HCT116 (cell line): ENCODE data around the gene GHDC. TPM values are rescaled to one million over a fixed set of nuclear protein-coding genes. Genes with fewer than 3 reads are reported as not detected.

Source experiments
- ATAC-seq: fragments of 200-7000 bp; cut with Tn5 transposase; 2 replicates; pipeline ENCODE4 v1.9.1; 2020; ENCODE audit warnings: mild to moderate bottlenecking, moderate library complexity
- BruUV-seq: library from RNA; stranded (reverse); fragments of 400-500 nt; replicated peaks from 2 replicates; lab custom pipeline; 2021; lab: Mats Ljungman, UMichigan
- CTCF ChIA-PET: fragments of 300-600 bp; sonication (Branson Sonifier 250); formaldehyde crosslinking; loops from one replicate; lab custom pipeline; 2021; ENCODE audit warnings: antibody characterized with exemption; lab: Charles Lee
- POLR2A ChIA-PET: fragments of 300-600, 350-600 bp; sonication (Branson Sonifier 250); formaldehyde crosslinking; loops from one replicate; lab custom pipeline; 2021; ENCODE audit warnings: antibody characterized with exemption; lab: Charles Lee
- RAD21 ChIA-PET, 2 experiments: fragments of 300-600 bp; sonication (Branson Sonifier 250); formaldehyde crosslinking; loops; one replicate each; lab custom pipeline; 2023; ENCODE audit warnings: low total read pairs in 2 of 2; ENCODE audit not compliant: uncharacterized antibody in 2 of 2, unreplicated experiment in 2 of 2, low non-redundant PET in 1 of 2; lab: Charles Lee
- DNase-seq: peaks from one replicate; pipeline ENCODE4 v3.0.0-alpha.2; 2010; ENCODE audit warnings: low read depth, low spot score
- H2AFZ ChIP-seq: fragments of 200-600 bp; shearing (Covaris generic), sonication (generic); 2 replicates; pipeline ENCODE4 v1.6.1; 2017; ENCODE audit warnings: low read depth, mixed run types, mixed read lengths, antibody characterized with exemption, low read length; ENCODE audit not compliant: poor library complexity, severe bottlenecking
- H3K27ac ChIP-seq: 2 replicates; pipeline ENCODE4 v1.5.1; 2012; ENCODE audit warnings: low read depth, low read length
- H3K27me3 ChIP-seq: fragments of 200-600 bp; sonication (generic); 2 replicates; pipeline ENCODE4 v1.6.1; 2016; ENCODE audit warnings: mixed run types, low read length, mixed read lengths; ENCODE audit not compliant: insufficient read depth
- H3K36me3 ChIP-seq, 2 experiments: fragments of 200-500 bp in 1 of 2; fragments of 200-600 bp in 1 of 2; sonication (Bioruptor generic) in 1 of 2; sonication (generic) in 1 of 2; 2 replicates each; pipeline versions ENCODE4 v1.5.1 to v1.6.1; 2014 to 2016; ENCODE audit warnings: low read length in 2 of 2, inconsistent platforms in 1 of 2, mixed read lengths in 1 of 2, mixed run types in 1 of 2; ENCODE audit not compliant: insufficient read depth in 2 of 2, control insufficient read depth in 1 of 2
- H3K4me1 ChIP-seq, 2 experiments: fragments of 200-600 bp in 1 of 2; sonication (generic) in 1 of 2; 2 replicates each; pipeline versions ENCODE4 v1.5.1 to v1.6.1; 2012 to 2017; ENCODE audit warnings: low read length in 2 of 2, inconsistent platforms in 1 of 2, mild to moderate bottlenecking in 1 of 2, mixed read lengths in 1 of 2, mixed run types in 1 of 2, moderate library complexity in 1 of 2; ENCODE audit not compliant: insufficient read depth in 2 of 2, control insufficient read depth in 1 of 2
- H3K4me2 ChIP-seq: fragments of 200-600 bp; sonication (generic); 2 replicates; pipeline ENCODE4 v1.6.1; 2017; ENCODE audit warnings: mixed run types, low read length, mixed read lengths
- H3K4me3 ChIP-seq, 2 experiments: fragments of 200-600 bp in 1 of 2; sonication (generic) in 1 of 2; replicated peaks in 1 of 2; 2 replicates each; pipeline ENCODE4 v1.5.1; 2011 to 2016; ENCODE audit warnings: low read length in 2 of 2, control low read depth in 1 of 2, low read depth in 1 of 2, mild to moderate bottlenecking in 1 of 2, mixed read lengths in 1 of 2, mixed run types in 1 of 2
- H3K79me2 ChIP-seq: fragments of 200-600 bp; sonication (generic); 2 replicates; pipeline ENCODE4 v1.6.1; 2017; ENCODE audit warnings: mild to moderate bottlenecking, mixed run types, low read length, moderate library complexity, mixed read lengths; ENCODE audit not compliant: insufficient read depth
- H3K9ac ChIP-seq: fragments of 200-600 bp; sonication (generic); 2 replicates; pipeline ENCODE4 v1.6.1; 2016; ENCODE audit warnings: low read length, mixed read lengths
- H3K9me2 ChIP-seq: fragments of 200-600 bp; sonication (generic), shearing (Covaris generic); 2 replicates; pipeline ENCODE4 v1.6.1; 2017; ENCODE audit warnings: mixed run types, mild to moderate bottlenecking, moderate library complexity; ENCODE audit not compliant: insufficient read depth
- H3K9me3 ChIP-seq, 2 experiments: fragments of 200-500 bp in 1 of 2; fragments of 200-600 bp in 1 of 2; sonication (Bioruptor generic) in 1 of 2; sonication (generic) in 1 of 2; 2 replicates each; pipeline ENCODE4 v1.6.1; 2014 to 2017; ENCODE audit warnings: low read length in 2 of 2, mixed read lengths in 2 of 2, inconsistent platforms in 1 of 2, low read depth in 1 of 2, mild to moderate bottlenecking in 1 of 2, mixed run types in 1 of 2, moderate library complexity in 1 of 2; ENCODE audit not compliant: control insufficient read depth in 1 of 2, insufficient read depth in 1 of 2
- H4K20me1 ChIP-seq: fragments of 200-600 bp; sonication (generic), shearing (Covaris generic); 2 replicates; pipeline ENCODE4 v1.6.1; 2017; ENCODE audit warnings: mixed run types, mild to moderate bottlenecking, moderate library complexity; ENCODE audit not compliant: insufficient read depth
- CEBPB ChIP-seq: IDR thresholded peaks from 2 replicates; pipeline ENCODE4 v1.6.1; 2012; ENCODE audit warnings: low read depth
- EGR1 ChIP-seq: IDR thresholded peaks from 2 replicates; pipeline ENCODE4 v1.6.1; 2012; ENCODE audit warnings: low read depth
- POLR2A ChIP-seq: IDR thresholded peaks from 2 replicates; pipeline ENCODE4 v1.7.0; 2011; ENCODE audit warnings: borderline replicate concordance; ENCODE audit not compliant: insufficient read depth, insufficient read length; ENCODE audit errors: extremely low read depth
- intact Hi-C: fragments of 100-400 bp; cut with micrococcal nuclease; formaldehyde crosslinking; loops from 2 replicates; pipeline ENCODE4 v1.10.0; 2022
- total RNA-seq: library from RNA; stranded (reverse); gene quantifications from one replicate; pipeline ENCODE4 v1.2.1, GENCODE V29; 2021; ENCODE audit not compliant: unreplicated experiment
- TF ChIP-seq, protein P1 (sequence below): IDR thresholded peaks from 2 replicates; pipeline ENCODE4 v1.6.1; 2012

GHDC gene
- total RNA-seq, 1 experiment from 2014 or later = 13.2 TPM

DNA sequence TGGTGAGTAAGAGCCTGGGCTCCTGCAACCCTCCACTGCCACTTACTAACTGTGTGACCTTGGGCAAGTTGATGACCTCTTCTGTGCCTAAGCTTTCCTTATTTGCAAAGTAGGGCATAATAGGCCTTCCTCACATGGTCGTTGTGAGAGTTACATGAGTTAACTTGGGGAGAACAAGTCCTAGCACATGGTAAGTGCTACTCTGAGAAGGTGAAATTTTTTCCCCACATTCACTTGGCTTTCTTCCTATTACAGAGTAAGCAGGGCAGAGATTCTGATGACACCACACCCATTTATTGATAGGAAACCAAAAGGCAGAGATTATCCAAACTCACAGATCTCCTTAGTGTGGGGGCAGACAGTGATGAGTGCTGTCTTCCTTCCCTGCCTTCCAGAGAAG is 15.0 kb downstream of the GHDC start:
- intact Hi-C loops = no loop called here
- Histone ChIP-seq H3K27me3 (peaks cover 3% of the 10 kb centered on the region; the same call in 1 of the 2 replicates), H3K9me3 (no peaks in the 10 kb centered on the region), H3K4me3 (no peak overlapping the region), H3K4me2 (no peak overlapping the region), H3K9me2 (no peaks in the 10 kb centered on the region), H3K4me1 (peaks cover 11 to 18% of the 10 kb centered on the region in 2 experiments), H2AFZ (no peak overlapping the region), H4K20me1 (no peaks in the 10 kb centered on the region), H3K27ac (no peak overlapping the region), H3K9ac (no peak overlapping the region), H3K79me2 (no peaks in the 10 kb centered on the region), H3K36me3 (no peaks in the 10 kb centered on the region)
- RAD21 ChIA-PET = no interaction called here
- no peak for ATAC-seq
- no peak for DNase-seq
- POLR2A ChIA-PET = no interaction called here
- no TSS peak for BruUV-seq
- CTCF ChIA-PET = no interaction called here
- no peak for TF ChIP-seq POLR2A

DNA sequence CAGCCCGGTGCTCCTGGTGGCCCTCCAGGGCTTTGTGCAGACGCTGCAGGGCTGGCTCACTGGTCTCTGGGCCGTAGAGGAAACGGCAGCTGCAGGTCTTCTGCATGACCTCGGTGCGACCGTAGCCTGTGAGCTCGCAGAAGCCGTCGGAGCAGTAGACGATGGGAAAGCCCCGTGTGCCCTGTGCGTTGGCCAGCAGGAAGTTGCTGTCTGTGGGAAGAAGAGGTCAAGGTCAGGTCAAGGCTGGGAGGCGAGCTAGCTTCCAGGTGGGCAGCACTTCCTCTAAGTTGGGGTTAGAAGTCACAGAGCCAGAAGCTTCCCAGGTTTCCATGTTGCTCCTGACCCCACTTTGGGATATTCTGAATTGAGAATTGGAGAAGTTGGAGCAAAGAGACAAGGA is 15.5 kb downstream of the GHDC start:
- peaks cover 9 to 13% of the 10 kb centered on the region in 2 experiments for H3K4me1 ChIP-seq
- ChIA-PET RAD21 (no interaction called here), POLR2A (no interaction called here), CTCF (no interaction called here)
- H3K9me3 ChIP-seq = no peaks in the 10 kb centered on the region
- no peaks in the 10 kb centered on the region for H3K79me2 ChIP-seq
- BruUV-seq = no TSS peak
- no peak for TF ChIP-seq CEBPB
- TF ChIP-seq, protein P1, sequence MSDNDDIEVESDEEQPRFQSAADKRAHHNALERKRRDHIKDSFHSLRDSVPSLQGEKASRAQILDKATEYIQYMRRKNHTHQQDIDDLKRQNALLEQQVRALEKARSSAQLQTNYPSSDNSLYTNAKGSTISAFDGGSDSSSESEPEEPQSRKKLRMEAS = no peak
- no peak for TF ChIP-seq EGR1
- H3K27me3 ChIP-seq = peaks cover 3% of the 10 kb centered on the region; the same call in 1 of the 2 replicates
- intact Hi-C loops = no loop called here
- ATAC-seq (no peak), DNase-seq (no peak)
- no peak overlapping the region for H3K9ac ChIP-seq
- H2AFZ ChIP-seq = no peak overlapping the region
- no peaks in the 10 kb centered on the region for H4K20me1 ChIP-seq
- H3K9me2 ChIP-seq = no peaks in the 10 kb centered on the region
- H3K4me2 ChIP-seq = no peak overlapping the region
- no peak overlapping the region for H3K4me3 ChIP-seq
- H3K27ac ChIP-seq = no peak overlapping the region
- H3K36me3 ChIP-seq = no peaks in the 10 kb centered on the region
